ENCODE data around the gene ZNF329. TPM values are rescaled to one million over a fixed set of nuclear protein-coding genes. Genes with fewer than 3 reads are reported as not detected.

The ZNF329 gene
- total RNA-seq, 1 experiment from 2014 or later = 10.6 TPM

DNA sequence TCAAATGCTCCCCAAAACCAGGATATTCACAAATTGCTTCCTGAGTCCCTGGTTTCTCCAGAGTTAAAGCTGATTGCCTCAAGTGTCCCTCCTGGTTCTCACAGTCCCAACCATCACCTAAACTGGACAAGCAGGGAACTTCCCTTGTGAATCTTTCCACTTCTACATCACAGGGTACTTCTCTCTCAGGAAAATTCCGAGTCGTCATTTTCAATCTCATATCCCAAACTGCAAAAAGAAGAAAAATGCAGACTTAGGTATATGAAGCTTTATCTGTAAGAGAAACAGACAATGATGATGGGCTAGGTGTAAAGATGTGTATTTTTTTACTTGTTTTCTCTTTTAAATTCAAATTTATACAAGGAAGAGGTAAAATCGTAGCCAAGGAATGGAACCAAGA lies 21.3 kb downstream of the ZNF329 start:
- Histone ChIP-seq H3K9me3 (ENCODE audit: insufficient read depth, low read depth) (peaks cover 97% of the 10 kb centered on the region), H3K9me2 (ENCODE audit: insufficient read depth) (no peaks in the 10 kb centered on the region), H3K4me2 (no peak overlapping the region), H4K20me1 (ENCODE audit: insufficient read depth) (no peaks in the 10 kb centered on the region), H2AFZ (no peak overlapping the region), H3K4me1 (replicated peaks; ENCODE audit: insufficient read depth) (no peaks in the 10 kb centered on the region), H3K4me3 (no peak overlapping the region), H3K79me2 (ENCODE audit: low read depth) (no peaks in the 10 kb centered on the region), H3K27ac (no peak overlapping the region), H3K27me3 (ENCODE audit: insufficient read depth, low read depth) (no peaks in the 10 kb centered on the region), H3F3A (ENCODE audit: insufficient read depth, low read depth) (no peaks in the 10 kb centered on the region), H3K36me3 (ENCODE audit: low read depth) (peaks cover 37% of the 10 kb centered on the region)
- DNase-seq = no peak
- intact Hi-C loops (cut with micrococcal nuclease; ENCODE audit: unreplicated experiment) = no loop called here
- ChIA-PET POLR2A (ENCODE audit: unreplicated experiment) (no interaction called here), CTCF (no interaction called here)
- BruUV-seq (replicated peaks) = no TSS peak
- TF ChIP-seq, protein P1, sequence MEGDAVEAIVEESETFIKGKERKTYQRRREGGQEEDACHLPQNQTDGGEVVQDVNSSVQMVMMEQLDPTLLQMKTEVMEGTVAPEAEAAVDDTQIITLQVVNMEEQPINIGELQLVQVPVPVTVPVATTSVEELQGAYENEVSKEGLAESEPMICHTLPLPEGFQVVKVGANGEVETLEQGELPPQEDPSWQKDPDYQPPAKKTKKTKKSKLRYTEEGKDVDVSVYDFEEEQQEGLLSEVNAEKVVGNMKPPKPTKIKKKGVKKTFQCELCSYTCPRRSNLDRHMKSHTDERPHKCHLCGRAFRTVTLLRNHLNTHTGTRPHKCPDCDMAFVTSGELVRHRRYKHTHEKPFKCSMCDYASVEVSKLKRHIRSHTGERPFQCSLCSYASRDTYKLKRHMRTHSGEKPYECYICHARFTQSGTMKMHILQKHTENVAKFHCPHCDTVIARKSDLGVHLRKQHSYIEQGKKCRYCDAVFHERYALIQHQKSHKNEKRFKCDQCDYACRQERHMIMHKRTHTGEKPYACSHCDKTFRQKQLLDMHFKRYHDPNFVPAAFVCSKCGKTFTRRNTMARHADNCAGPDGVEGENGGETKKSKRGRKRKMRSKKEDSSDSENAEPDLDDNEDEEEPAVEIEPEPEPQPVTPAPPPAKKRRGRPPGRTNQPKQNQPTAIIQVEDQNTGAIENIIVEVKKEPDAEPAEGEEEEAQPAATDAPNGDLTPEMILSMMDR (conservative IDR thresholded peaks at IDR 0.05) = no peak
- no peak for TF ChIP-seq EZH2 (IDR thresholded peaks at IDR 0.05; ENCODE audit: low read depth)

DNA sequence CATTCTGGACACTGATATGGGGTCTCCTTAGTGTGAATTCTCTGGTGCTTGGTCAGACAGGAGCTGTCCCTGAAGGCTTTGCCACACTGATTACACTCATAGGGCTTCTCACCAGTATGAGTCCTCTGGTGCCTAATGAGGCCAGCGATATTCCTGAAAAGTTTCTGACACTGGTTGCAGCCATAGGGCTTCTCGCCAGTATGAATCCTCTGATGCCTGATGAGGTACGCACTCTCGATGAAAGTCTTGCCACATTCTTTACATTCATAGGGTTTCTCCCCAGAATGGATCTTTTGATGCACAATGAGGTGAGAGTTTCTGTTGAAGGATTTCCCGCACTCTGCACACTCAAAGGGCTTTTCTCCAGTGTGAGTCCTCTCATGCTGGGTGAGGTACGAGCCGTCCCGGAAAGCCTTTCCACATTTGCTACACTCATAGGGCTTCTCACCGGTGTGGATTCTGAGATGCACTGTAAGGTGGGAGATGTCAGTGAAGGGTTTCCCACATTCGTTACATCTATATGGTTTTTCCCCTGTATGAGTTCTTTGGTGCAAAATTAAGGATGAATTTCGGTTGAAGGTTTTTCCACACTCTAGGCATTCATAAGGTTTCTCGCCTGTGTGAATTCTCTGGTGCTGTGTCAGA lies 22.4 kb downstream of the ZNF329 start:
- Histone ChIP-seq H3K4me3 (no peak overlapping the region; the same call in 1 of the 2 replicates), H3K27ac (no peak overlapping the region), H3K27me3 (ENCODE audit: insufficient read depth, low read depth) (no peaks in the 10 kb centered on the region), H3K4me2 (no peak overlapping the region), H3K4me1 (replicated peaks; ENCODE audit: insufficient read depth) (no peaks in the 10 kb centered on the region), H4K20me1 (ENCODE audit: insufficient read depth) (no peaks in the 10 kb centered on the region), H3K9me3 (ENCODE audit: insufficient read depth, low read depth) (peaks cover 96% of the 10 kb centered on the region), H3F3A (ENCODE audit: insufficient read depth, low read depth) (no peaks in the 10 kb centered on the region), H2AFZ (no peak overlapping the region), H3K79me2 (ENCODE audit: low read depth) (no peaks in the 10 kb centered on the region), H3K36me3 (ENCODE audit: low read depth) (peaks cover 28% of the 10 kb centered on the region), H3K9me2 (ENCODE audit: insufficient read depth) (no peaks in the 10 kb centered on the region)
- POLR2A ChIA-PET (ENCODE audit: unreplicated experiment) = no interaction called here
- TF ChIP-seq, protein P1 (conservative IDR thresholded peaks at IDR 0.05) = no peak
- TF ChIP-seq EZH2 (IDR thresholded peaks at IDR 0.05; ENCODE audit: low read depth) = no peak
- BruUV-seq (replicated peaks) = no TSS peak
- no peak for DNase-seq
- intact Hi-C loops (cut with micrococcal nuclease; ENCODE audit: unreplicated experiment) = no loop called here
- CTCF ChIA-PET = no interaction called here

DNA sequence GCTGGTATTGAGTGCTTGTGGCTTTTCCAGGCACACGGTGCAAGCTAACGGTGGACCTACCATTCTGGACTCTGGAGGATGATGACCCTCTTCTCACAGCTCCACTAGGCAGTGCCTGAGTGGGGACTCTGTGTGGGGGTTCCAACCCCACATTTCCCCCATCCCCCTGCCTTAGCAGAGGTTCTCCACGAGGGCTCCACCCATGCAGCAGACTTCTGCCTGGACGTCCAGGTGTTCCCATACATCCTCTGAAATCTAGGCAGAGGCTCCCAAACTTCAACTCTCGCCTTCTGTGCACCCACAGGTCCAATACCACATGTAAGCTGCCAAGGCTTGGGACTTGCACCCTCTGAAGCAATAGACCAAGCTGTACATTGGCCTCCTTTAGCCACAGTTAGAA lies 27.2 kb downstream of the ZNF329 start:
- intact Hi-C loops (cut with micrococcal nuclease; ENCODE audit: unreplicated experiment) = no loop called here
- Histone ChIP-seq H3K27ac (no peak overlapping the region), H2AFZ (no peak overlapping the region), H4K20me1 (ENCODE audit: insufficient read depth) (no peaks in the 10 kb centered on the region), H3K9me3 (ENCODE audit: insufficient read depth, low read depth) (peaks cover 91% of the 10 kb centered on the region), H3K4me1 (replicated peaks; ENCODE audit: insufficient read depth) (no peaks in the 10 kb centered on the region), H3K27me3 (ENCODE audit: insufficient read depth, low read depth) (no peaks in the 10 kb centered on the region), H3K79me2 (ENCODE audit: low read depth) (no peaks in the 10 kb centered on the region), H3K4me3 (no peak overlapping the region), H3K9me2 (ENCODE audit: insufficient read depth) (no peaks in the 10 kb centered on the region), H3F3A (ENCODE audit: insufficient read depth, low read depth) (no peaks in the 10 kb centered on the region), H3K36me3 (ENCODE audit: low read depth) (peaks cover 2% of the 10 kb centered on the region), H3K4me2 (no peak overlapping the region)
- DNase-seq = peak in 1 of 2 experiments; percentile 25
- ChIA-PET CTCF (no interaction called here), POLR2A (ENCODE audit: unreplicated experiment) (no interaction called here)
- TF ChIP-seq, protein P1 (conservative IDR thresholded peaks at IDR 0.05) = no peak
- no peak for TF ChIP-seq EZH2 (IDR thresholded peaks at IDR 0.05; ENCODE audit: low read depth)
- no TSS peak for BruUV-seq (replicated peaks)
